Endothelial cell of umbilical vein (primary cell): Measurements from ENCODE around the gene TBC1D5. TPM values are rescaled to one million over a fixed set of nuclear protein-coding genes. Genes with fewer than 3 reads are reported as not detected.

Experiments
- BruUV-seq: library from RNA; stranded (reverse); fragments of 400-500 nt; replicated peaks from 2 replicates; lab custom pipeline; 2021; lab: Mats Ljungman, UMichigan
- CTCF ChIA-PET: fragments of 300-600, 350-600 bp; sonication (Branson Sonifier 250); formaldehyde crosslinking; loops from one replicate; lab custom pipeline; 2021; ENCODE audit warnings: antibody characterized with exemption, inconsistent platforms; lab: Charles Lee
- POLR2A ChIA-PET: fragments of 300-600, 350-600 bp; sonication (Branson Sonifier 250); formaldehyde crosslinking; loops from one replicate; lab custom pipeline; 2021; ENCODE audit warnings: antibody characterized with exemption, inconsistent platforms; lab: Charles Lee
- DNase-seq: peaks from one replicate; pipeline ENCODE4 v3.0.0-alpha.2; 2011; ENCODE audit warnings: low read depth, low spot score
- FAIRE-seq: peaks from 2 replicates; lab custom pipeline; 2011; peaks lifted over from hg19 to GRCh38; lab: Jason Lieb, UNC
- H2AFZ ChIP-seq: 2 replicates; pipeline ENCODE4 v1.6.0; 2012; ENCODE audit warnings: low read depth, low read length, control low read depth, inconsistent platforms
- H3K27ac ChIP-seq: 2 replicates; pipeline ENCODE4 v1.5.1; 2011; ENCODE audit warnings: low read depth, mild to moderate bottlenecking, control low read depth, low read length, moderate library complexity; ENCODE audit not compliant: insufficient read depth
- H3K27me3 ChIP-seq, 2 experiments: 2 replicates each; pipeline versions ENCODE4 v1.6.0 to v1.6.1; 2011; ENCODE audit warnings: low read length in 2 of 2, mixed read lengths in 1 of 2; ENCODE audit not compliant: control insufficient read depth in 2 of 2, insufficient read depth in 2 of 2
- H3K36me3 ChIP-seq, 2 experiments: 2 replicates in 1 of 2; 3 replicates in 1 of 2; pipeline ENCODE4 v1.5.1; 2011; ENCODE audit warnings: low read length in 2 of 2, mild to moderate bottlenecking in 1 of 2, moderate library complexity in 1 of 2; ENCODE audit not compliant: control insufficient read depth in 2 of 2, insufficient read depth in 2 of 2; ENCODE audit errors: extremely low read depth in 1 of 2
- H3K4me1 ChIP-seq: 3 replicates; pipeline ENCODE4 v1.5.1; 2011; ENCODE audit warnings: mild to moderate bottlenecking, low read length; ENCODE audit not compliant: control insufficient read depth, insufficient read depth; ENCODE audit errors: extremely low read depth
- H3K4me2 ChIP-seq: 2 replicates; pipeline ENCODE4 v1.6.1; 2011; ENCODE audit warnings: low read length, control low read depth, mixed read lengths; ENCODE audit not compliant: insufficient read depth
- H3K4me3 ChIP-seq, 3 experiments: fragments of 200-600 bp in 1 of 3; sonication (generic), shearing (Covaris generic) in 1 of 3; replicated peaks in 1 of 3; 2 replicates each; pipeline ENCODE4 v1.5.1; 2011 to 2016; ENCODE audit warnings: control low read depth in 3 of 3, low read length in 3 of 3, mild to moderate bottlenecking in 2 of 3, inconsistent platforms in 1 of 3, low read depth in 1 of 3, moderate library complexity in 1 of 3; ENCODE audit not compliant: insufficient read depth in 1 of 3
- H3K79me2 ChIP-seq: 2 replicates; pipeline ENCODE4 v1.6.0; 2012; ENCODE audit warnings: low read length, inconsistent platforms; ENCODE audit not compliant: control insufficient read depth, insufficient read depth
- H3K9ac ChIP-seq: replicated peaks from 2 replicates; pipeline ENCODE3; 2011; ENCODE audit warnings: low read length, control low read depth; ENCODE audit not compliant: insufficient read depth; ENCODE audit errors: extremely low read depth
- H3K9me1 ChIP-seq: replicated peaks from 3 replicates; pipeline ENCODE4 v1.6.0; 2011; ENCODE audit warnings: mild to moderate bottlenecking, low read length; ENCODE audit not compliant: control insufficient read depth, insufficient read depth; ENCODE audit errors: extremely low read depth
- H3K9me3 ChIP-seq: replicated peaks from 2 replicates; pipeline ENCODE4 v1.5.1; 2012; ENCODE audit warnings: low read length, inconsistent platforms; ENCODE audit not compliant: control insufficient read depth, insufficient read depth
- H4K20me1 ChIP-seq: replicated peaks from 2 replicates; pipeline ENCODE3; 2011; ENCODE audit warnings: mild to moderate bottlenecking, low read length; ENCODE audit not compliant: control insufficient read depth, insufficient read depth; ENCODE audit errors: extremely low read depth
- EZH2 ChIP-seq: IDR thresholded peaks from 2 replicates; pipeline ENCODE4 v1.6.1; 2012; ENCODE audit warnings: borderline replicate concordance, low read depth, mild to moderate bottlenecking, moderate library complexity, low read length, inconsistent platforms; ENCODE audit not compliant: severe bottlenecking
- GATA2 ChIP-seq: IDR thresholded peaks from 2 replicates; pipeline ENCODE4 v1.7.0; 2011; ENCODE audit warnings: low read depth, mild to moderate bottlenecking, moderate library complexity, mixed read lengths, low read length; ENCODE audit not compliant: insufficient read length, insufficient read depth
- MYC ChIP-seq: IDR thresholded peaks from one replicate; pipeline ENCODE4 v1.6.1; 2011; ENCODE audit warnings: mild to moderate bottlenecking, low read depth, low read length
- POLR2A ChIP-seq: IDR thresholded peaks from 2 replicates; pipeline ENCODE4 v1.6.1; 2012; ENCODE audit warnings: low read depth, mild to moderate bottlenecking, control low read depth, low read length
- POLR2AphosphoS5 ChIP-seq: IDR thresholded peaks from 2 replicates; pipeline ENCODE4 v1.6.1; 2012; ENCODE audit warnings: low read depth, mild to moderate bottlenecking, control low read depth, low read length, moderate library complexity; ENCODE audit not compliant: insufficient read depth
- dilution Hi-C: fragments of 300-500 bp; cut with MboI; formaldehyde crosslinking; loops from one replicate; pipeline ENCODE4 v1.15.0; 2019; ENCODE audit warnings: low sequenced_read_pairs; ENCODE audit not compliant: extremely low pct_ligation_motif_present
- intact Hi-C: fragments of 100-400 bp; cut with micrococcal nuclease; formaldehyde crosslinking; loops from one replicate; pipeline ENCODE4 v1.10.0; 2022
- polyA plus RNA-seq, 4 experiments: library from polyadenylated mRNA; depleted of rRNA in 3 of 4; stranded (reverse) in 3 of 4; unstranded in 1 of 4; fragments of >200 nt; gene quantifications; 2 replicates each; pipeline versions ENCODE4 v1.2.1 to v1.2.3, GENCODE V29; 2011 to 2012; ENCODE audit warnings: missing spikeins in 1 of 4
- total RNA-seq: library from RNA; stranded (reverse); gene quantifications from 2 replicates; pipeline ENCODE4 v1.2.3, GENCODE V29; 2021
- TF ChIP-seq, protein P1 (sequence below), 2 donors: IDR thresholded peaks; 1 replicate in 1 of 2; 2 replicates in 1 of 2; pipeline ENCODE4 v1.5.1; 2011; ENCODE audit warnings: low read length in 2 of 2, mild to moderate bottlenecking in 2 of 2, moderate library complexity in 2 of 2, control low read depth in 1 of 2, inconsistent platforms in 1 of 2, low read depth in 1 of 2; ENCODE audit not compliant: insufficient read depth in 1 of 2; ENCODE audit errors: extremely low read depth in 1 of 2
- TF ChIP-seq, protein P2 (sequence below): IDR thresholded peaks from 2 replicates; pipeline ENCODE4 v1.6.1; 2011; ENCODE audit not compliant: insufficient read depth, insufficient read length

TBC1D5 gene
- total and polyA plus RNA-seq, 2 donors (not counting 3 experiments of a cell fraction or from before 2014, with no cell fraction given) = 17.5 to 44.7 TPM

DNA sequence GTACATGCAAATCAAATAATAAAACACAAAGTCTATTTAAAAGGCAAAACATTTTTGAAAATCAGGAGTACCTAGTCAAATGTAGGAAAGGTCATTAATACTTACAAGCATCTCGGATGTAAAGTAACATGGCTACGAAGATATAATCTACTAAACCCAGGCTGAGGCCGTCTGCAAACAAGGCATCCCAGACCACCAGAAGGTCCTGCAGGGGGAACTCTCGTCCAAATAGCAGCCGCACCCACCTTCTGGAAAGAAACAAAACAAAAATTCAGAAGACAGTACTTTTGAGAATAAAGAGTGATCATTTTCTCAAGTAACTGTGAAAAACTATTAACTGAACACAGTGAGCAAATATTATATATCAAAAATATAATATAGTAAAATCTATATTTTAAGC is 434.5 kb downstream of the TBC1D5 start:
- H3K27me3 ChIP-seq = no peaks in the 10 kb centered on the region
- DNase-seq (no peak), FAIRE-seq (no peak)
- no peak overlapping the region for H3K4me2 ChIP-seq
- H3K4me1 ChIP-seq = no peaks in the 10 kb centered on the region
- ChIA-PET CTCF (interaction anchor here (0.8 to 1.0 kb wide), 3 partner anchors 106 to 1081 kb away, joined by 3 to 5 read pairs (median 3); no protein-coding TSS in a partner anchor), POLR2A (no interaction called here)
- H3K9me3 ChIP-seq = no peaks in the 10 kb centered on the region
- H3K9ac ChIP-seq = no peak overlapping the region
- H3K79me2 ChIP-seq = no peaks in the 10 kb centered on the region
- no peak overlapping the region for H3K4me3 ChIP-seq
- BruUV-seq = no TSS peak
- H3K36me3 ChIP-seq = no peaks in the 10 kb centered on the region
- no peaks in the 10 kb centered on the region for H3K9me1 ChIP-seq
- intact Hi-C loops (loop anchor here (2.0 kb wide), 1 partner anchor 105 kb away; no protein-coding TSS in a partner anchor), dilution Hi-C loops (no loop called here)
- H3K27ac ChIP-seq = no peak overlapping the region
- H4K20me1 ChIP-seq = no peaks in the 10 kb centered on the region
- no peak overlapping the region for H2AFZ ChIP-seq
- TF ChIP-seq, protein P1, sequence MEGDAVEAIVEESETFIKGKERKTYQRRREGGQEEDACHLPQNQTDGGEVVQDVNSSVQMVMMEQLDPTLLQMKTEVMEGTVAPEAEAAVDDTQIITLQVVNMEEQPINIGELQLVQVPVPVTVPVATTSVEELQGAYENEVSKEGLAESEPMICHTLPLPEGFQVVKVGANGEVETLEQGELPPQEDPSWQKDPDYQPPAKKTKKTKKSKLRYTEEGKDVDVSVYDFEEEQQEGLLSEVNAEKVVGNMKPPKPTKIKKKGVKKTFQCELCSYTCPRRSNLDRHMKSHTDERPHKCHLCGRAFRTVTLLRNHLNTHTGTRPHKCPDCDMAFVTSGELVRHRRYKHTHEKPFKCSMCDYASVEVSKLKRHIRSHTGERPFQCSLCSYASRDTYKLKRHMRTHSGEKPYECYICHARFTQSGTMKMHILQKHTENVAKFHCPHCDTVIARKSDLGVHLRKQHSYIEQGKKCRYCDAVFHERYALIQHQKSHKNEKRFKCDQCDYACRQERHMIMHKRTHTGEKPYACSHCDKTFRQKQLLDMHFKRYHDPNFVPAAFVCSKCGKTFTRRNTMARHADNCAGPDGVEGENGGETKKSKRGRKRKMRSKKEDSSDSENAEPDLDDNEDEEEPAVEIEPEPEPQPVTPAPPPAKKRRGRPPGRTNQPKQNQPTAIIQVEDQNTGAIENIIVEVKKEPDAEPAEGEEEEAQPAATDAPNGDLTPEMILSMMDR (IDR thresholded peaks at IDR 0.05; ENCODE audit: extremely low read depth in 1 of 2, insufficient read depth in 1 of 2, low read depth in 1 of 2, low read length in 2 of 2) = no peak
- TF ChIP-seq POLR2AphosphoS5 = no peak
- no peak for TF ChIP-seq MYC
- no peak for TF ChIP-seq POLR2A
- TF ChIP-seq GATA2 = no peak
- TF ChIP-seq, protein P2, sequence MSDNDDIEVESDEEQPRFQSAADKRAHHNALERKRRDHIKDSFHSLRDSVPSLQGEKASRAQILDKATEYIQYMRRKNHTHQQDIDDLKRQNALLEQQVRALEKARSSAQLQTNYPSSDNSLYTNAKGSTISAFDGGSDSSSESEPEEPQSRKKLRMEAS = no peak
- no peak for TF ChIP-seq EZH2
